Activated naive CD8-positive, alpha-beta T cell (primary cell): ENCODE data around the gene F11R.
"Not testable (repeated sequence)": the region's sequence is repeated elsewhere in the genome, so short reads cannot be mapped to it uniquely, and the experiment has no call there.

Source experiments
- H3K27ac Mint-ChIP-seq: one replicate; pipeline ENCODE4 v1.8.0; 2021; ENCODE audit warnings: mixed read lengths
- H3K27me3 Mint-ChIP-seq: one replicate; pipeline ENCODE4 v1.8.0; 2021; ENCODE audit warnings: mixed read lengths
- H3K36me3 Mint-ChIP-seq: one replicate; pipeline ENCODE4 v1.8.0; 2021; ENCODE audit warnings: mixed read lengths
- H3K4me1 Mint-ChIP-seq: one replicate; pipeline ENCODE4 v1.8.0; 2021; ENCODE audit warnings: low read depth, mixed read lengths
- H3K4me3 Mint-ChIP-seq: one replicate; pipeline ENCODE4 v1.8.0; 2021; ENCODE audit warnings: mild to moderate bottlenecking, mixed read lengths
- H3K9me3 Mint-ChIP-seq: one replicate; pipeline ENCODE4 v1.8.0; 2021; ENCODE audit warnings: low read depth, mixed read lengths

F11R gene

DNA sequence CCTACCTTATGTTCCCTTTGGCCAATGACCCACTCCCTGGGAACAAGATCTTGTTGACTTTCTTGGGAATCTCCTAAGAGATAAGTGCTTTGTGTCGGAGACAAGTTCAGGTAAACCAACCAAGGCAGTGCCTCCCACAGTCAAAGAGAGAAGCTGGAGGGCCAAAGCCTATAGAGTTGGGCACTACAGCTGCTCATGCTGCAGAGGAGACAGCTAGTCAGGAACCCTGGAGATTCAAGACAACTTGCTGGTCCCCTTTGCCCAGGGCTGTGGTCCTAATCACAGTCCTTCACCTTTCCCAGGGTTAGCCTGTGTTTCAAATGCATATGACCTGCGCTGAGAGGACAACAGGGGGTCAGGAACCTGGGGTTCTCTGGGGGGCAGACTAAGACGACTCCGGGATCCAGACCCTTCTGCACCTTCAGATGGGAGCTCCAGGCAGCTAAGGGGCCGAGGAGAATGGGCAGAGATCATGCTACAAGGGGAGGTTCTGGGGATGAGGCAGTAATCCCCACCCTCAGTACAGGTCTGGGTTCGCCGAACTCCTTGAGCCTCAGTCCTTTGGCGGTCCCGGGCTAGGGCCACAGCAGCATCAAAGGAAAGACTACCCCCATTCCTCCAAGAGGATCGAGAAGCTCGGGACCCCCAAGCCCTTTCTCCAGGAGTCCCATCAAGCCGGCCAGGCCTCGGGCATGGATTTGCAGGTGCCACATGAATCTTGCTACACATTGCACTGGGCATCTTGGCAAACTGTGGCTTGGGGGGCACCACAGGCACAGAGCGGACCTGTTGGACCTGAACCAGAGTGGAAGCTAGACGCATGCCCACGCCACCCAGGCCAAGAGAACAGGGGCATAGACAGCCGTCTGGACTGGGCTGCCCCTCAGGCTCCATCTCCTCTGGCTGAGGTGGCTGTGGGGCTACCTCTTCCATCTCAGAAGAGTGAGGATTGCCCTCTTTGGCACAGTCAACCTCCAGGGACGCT, 26.8 kb upstream of the F11R start:
- no peaks in the 10 kb centered on the region for H3K9me3 Mint-ChIP-seq
- peaks cover 4% of the 10 kb centered on the region for H3K36me3 Mint-ChIP-seq
- H3K27me3 Mint-ChIP-seq = no peaks in the 10 kb centered on the region
- peaks cover 34% of the 10 kb centered on the region for H3K4me1 Mint-ChIP-seq
- H3K27ac Mint-ChIP-seq = peak overlapping the region; percentile 98
- H3K4me3 Mint-ChIP-seq = no peak overlapping the region

- Mint-ChIP-seq H3K27me3 (no peaks in the 10 kb centered on the region), H3K36me3 (peaks cover 7% of the 10 kb centered on the region), H3K27ac (peak overlapping the region; percentile 98), H3K9me3 (no peaks in the 10 kb centered on the region), H3K4me3 (peak overlapping the region; percentile 93), H3K4me1 (peaks cover 38% of the 10 kb centered on the region)
Measured at GRCh38 chr1:161046605-161047228, 25.8 kb upstream of the F11R start.

DNA sequence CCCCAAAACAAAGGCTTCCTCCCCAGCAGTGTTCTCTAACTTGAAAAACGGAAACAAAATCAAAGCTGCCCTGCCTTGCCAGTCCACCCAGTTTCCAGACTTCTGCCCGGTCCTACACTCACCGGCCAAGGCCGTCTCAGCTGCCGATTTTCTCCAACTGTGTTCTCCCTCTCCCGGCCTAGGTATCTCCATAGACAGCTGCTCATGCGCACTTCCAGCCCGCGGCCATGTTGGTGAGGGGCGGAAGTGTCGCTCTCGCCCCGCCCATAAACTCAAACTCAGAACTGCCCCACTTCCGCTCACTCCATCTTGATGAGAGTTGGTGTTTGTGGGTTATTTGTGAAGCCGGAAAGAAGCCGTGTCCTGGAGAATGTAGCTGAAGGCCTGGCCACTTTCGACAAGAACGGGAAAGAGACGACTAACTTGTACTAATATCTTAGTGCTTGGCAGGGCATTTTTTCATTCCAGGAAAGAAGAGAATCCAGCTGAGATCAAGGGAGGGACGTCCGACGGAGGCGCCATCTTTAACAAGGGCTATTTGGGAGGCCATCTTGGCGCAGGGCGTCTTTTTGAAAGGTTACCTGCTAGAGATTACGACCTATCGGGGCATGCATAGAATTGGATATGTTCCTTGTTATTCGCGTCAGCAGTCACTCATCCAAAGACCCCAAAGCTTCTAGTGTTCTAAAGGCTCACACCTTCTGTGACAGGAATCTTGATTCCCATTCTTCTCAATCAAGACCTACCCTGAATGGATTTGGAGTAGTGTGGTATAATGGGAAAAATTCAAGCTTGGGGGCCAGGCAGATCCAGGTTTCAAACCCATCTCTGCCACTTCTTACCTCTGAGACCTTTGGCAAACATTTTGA, 25.0 kb upstream of the F11R start, which contains the start of gene USF1:
USF1 (minus strand) TSS at position 242 of the 869 bp plus-strand sequence. CDS start 2,702 bp downstream, outside the sequence.
- H3K9me3 Mint-ChIP-seq = no peaks in the 10 kb centered on the region
- peak within 1 kb of the TSS; percentile 98 for H3K27ac Mint-ChIP-seq
- peak within 1 kb of the TSS; percentile 93 for H3K4me3 Mint-ChIP-seq
- peaks cover 7% of the 10 kb centered on the region for H3K36me3 Mint-ChIP-seq
- H3K27me3 Mint-ChIP-seq = no peaks in the 10 kb centered on the region
- peaks cover 43% of the 10 kb centered on the region for H3K4me1 Mint-ChIP-seq

- Mint-ChIP-seq H3K4me1 (peaks cover 46% of the 10 kb centered on the region), H3K4me3 (peak overlapping the region; percentile 93), H3K9me3 (no peaks in the 10 kb centered on the region), H3K27ac (peak overlapping the region; percentile 98), H3K36me3 (peaks cover 7% of the 10 kb centered on the region), H3K27me3 (no peaks in the 10 kb centered on the region)
Measured at GRCh38 chr1:161044908-161045735, 24.2 kb upstream of the F11R start.

DNA sequence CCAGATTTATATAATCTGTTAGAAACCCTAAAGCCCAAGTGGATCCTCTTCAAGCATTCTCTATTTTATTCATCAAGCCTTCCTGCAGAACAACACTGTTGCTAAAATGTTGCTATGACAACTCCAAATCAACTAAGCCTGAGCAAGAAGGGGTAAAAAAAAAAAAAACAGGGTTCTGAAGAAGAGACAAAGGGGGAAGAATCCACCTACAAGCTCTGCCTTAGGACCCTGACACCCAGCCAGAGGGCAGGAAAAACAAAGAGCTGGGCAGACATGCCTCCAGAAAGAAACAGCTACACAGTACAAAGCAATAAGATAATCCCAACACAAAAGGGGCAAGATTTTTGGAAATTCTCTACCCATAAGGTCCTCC, 23.6 kb upstream of the F11R start:
- Mint-ChIP-seq H3K27ac (peak overlapping the region; percentile 98), H3K36me3 (peaks cover 9% of the 10 kb centered on the region), H3K9me3 (no peaks in the 10 kb centered on the region), H3K4me3 (peak overlapping the region; percentile 93), H3K4me1 (peaks cover 51% of the 10 kb centered on the region), H3K27me3 (no peaks in the 10 kb centered on the region)

GRCh38 chr1:161039546-161039945, 18.6 kb upstream of the F11R start:
- Mint-ChIP-seq H3K36me3 (peaks cover 9% of the 10 kb centered on the region), H3K4me1 (peaks cover 53% of the 10 kb centered on the region), H3K4me3 (peak overlapping the region; percentile 72), H3K9me3 (no peaks in the 10 kb centered on the region), H3K27me3 (no peaks in the 10 kb centered on the region), H3K27ac (peak overlapping the region; percentile 89)

DNA sequence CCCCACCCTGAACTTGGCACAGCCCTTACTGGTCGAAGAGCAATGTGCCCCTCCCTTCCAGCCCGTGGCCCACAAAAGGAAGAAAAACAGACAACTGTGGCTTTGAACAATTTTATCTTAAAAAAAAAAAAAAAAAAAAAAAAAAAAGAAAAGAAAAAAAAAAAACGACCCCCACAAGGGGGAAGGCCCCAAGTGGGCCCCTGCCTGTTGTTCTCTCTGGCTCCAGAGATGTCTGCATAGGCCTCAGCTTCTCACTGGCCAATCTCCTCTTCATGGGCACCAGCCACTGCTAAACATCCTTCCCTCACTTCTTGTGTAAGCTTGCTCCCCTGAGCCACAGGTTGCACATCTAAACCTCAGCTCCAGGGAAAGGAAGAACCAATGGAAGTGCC, 18.2 kb upstream of the F11R start:
- H3K27me3 Mint-ChIP-seq = no peaks in the 10 kb centered on the region
- H3K4me3 Mint-ChIP-seq = peak overlapping the region; percentile 91
- peak overlapping the region; percentile 93 for H3K27ac Mint-ChIP-seq
- H3K9me3 Mint-ChIP-seq = no peaks in the 10 kb centered on the region
- H3K36me3 Mint-ChIP-seq = peaks cover 9% of the 10 kb centered on the region
- H3K4me1 Mint-ChIP-seq = peaks cover 49% of the 10 kb centered on the region

- Mint-ChIP-seq H3K27ac (peak within 1 kb of the TSS; percentile 93), H3K4me1 (peaks cover 51% of the 10 kb centered on the region), H3K27me3 (no peaks in the 10 kb centered on the region), H3K4me3 (peak within 1 kb of the TSS; percentile 91), H3K36me3 (peaks cover 9% of the 10 kb centered on the region), H3K9me3 (no peaks in the 10 kb centered on the region)
Measured at GRCh38 chr1:161038523-161039153, 17.7 kb upstream of the F11R start, which contains the start of gene TSTD1. TSTD1 (minus strand) TSS chr1:161038964; CDS start chr1:161038889, 75 bp downstream.

DNA sequence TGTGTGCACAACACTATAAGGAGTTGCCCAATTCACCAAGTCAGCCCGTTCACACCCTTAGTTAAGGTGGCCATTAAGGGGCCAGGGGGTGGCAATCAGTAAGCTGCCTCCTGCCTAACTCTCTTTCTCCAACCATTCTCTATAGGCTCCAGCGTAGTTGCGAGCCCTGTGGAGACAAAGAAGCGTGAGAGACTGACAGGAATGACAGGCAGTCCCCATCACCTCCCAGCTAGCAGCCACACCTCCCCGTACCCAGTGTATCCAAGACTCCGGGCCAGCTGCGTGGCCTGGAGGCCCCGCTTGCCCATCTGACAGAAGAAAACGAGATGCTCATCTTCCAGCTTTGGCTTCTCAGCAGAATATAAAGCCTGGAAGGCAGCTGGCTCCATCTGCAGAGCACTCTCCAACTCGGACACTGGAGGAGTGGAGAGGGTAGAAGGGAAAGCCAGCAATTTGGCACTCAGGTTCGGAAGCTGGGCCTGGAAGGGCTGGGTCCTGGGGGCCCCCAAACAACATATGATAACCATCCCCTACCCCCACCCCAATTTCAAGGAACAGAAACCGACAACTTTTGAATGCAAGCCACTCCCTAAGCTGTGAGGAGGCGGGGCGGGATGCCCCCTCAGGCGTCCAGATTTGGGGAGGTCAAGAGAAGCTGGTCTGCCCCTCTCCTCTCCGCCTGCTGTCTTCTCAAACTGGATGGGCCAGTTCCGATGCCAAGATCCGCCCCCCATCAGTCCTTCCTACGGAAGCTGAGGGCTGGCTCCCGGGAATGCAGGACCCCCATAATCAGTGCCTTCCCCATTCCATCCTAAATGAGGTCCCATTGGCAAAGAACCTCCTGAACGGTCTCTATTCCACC, 16.9 kb upstream of the F11R start:
- H3K9me3 Mint-ChIP-seq = no peaks in the 10 kb centered on the region
- H3K27ac Mint-ChIP-seq = peak overlapping the region; percentile 73
- peaks cover 49% of the 10 kb centered on the region for H3K4me1 Mint-ChIP-seq
- no peaks in the 10 kb centered on the region for H3K27me3 Mint-ChIP-seq
- H3K36me3 Mint-ChIP-seq = peaks cover 10% of the 10 kb centered on the region
- peak overlapping the region; percentile 91 for H3K4me3 Mint-ChIP-seq

- peak overlapping the region; percentile 41 for H3K27ac Mint-ChIP-seq
- peak overlapping the region; percentile 32 for H3K4me3 Mint-ChIP-seq
Measured at GRCh38 chr1:161033751-161034150, 12.8 kb upstream of the F11R start.

DNA sequence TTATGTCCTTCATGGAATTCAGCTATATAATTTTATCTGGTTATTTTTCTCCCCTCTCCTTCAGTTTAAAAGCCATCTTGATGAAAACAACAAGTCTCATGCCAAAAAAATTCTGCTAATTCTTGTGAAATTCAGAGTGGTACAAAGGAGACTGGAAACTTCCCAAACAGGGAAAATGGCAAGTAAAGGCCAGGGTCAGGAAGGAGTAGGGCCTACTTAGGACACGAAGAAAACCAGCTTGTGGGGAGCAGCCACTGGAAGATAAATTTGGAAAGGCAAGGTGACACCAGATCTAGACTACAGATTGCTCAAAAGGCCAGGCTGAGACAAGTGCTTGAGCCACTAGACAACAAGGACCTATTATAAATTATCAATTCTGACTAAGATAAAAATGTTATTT, 11.5 kb upstream of the F11R start:
- H3K27me3 Mint-ChIP-seq = no peaks in the 10 kb centered on the region
- peak overlapping the region; percentile 89 for H3K27ac Mint-ChIP-seq
- H3K9me3 Mint-ChIP-seq = no peaks in the 10 kb centered on the region
- H3K36me3 Mint-ChIP-seq = peaks cover 7% of the 10 kb centered on the region
- H3K4me1 Mint-ChIP-seq = peaks cover 26% of the 10 kb centered on the region
- peak overlapping the region; percentile 53 for H3K4me3 Mint-ChIP-seq

More at GRCh38 chr1:161033751-161034150, 12.8 kb upstream of the F11R start:
- H3K36me3 Mint-ChIP-seq = peaks cover 7% of the 10 kb centered on the region
- H3K9me3 Mint-ChIP-seq = no peaks in the 10 kb centered on the region
- H3K27me3 Mint-ChIP-seq = no peaks in the 10 kb centered on the region
- H3K4me1 Mint-ChIP-seq = peaks cover 33% of the 10 kb centered on the region

GRCh38 chr1:161031874-161032273, 10.9 kb upstream of the F11R start:
- H3K36me3 Mint-ChIP-seq = peaks cover 11% of the 10 kb centered on the region
- peak overlapping the region; percentile 84 for H3K27ac Mint-ChIP-seq
- no peaks in the 10 kb centered on the region for H3K27me3 Mint-ChIP-seq
- H3K9me3 Mint-ChIP-seq = no peaks in the 10 kb centered on the region
- peaks cover 28% of the 10 kb centered on the region for H3K4me1 Mint-ChIP-seq
- H3K4me3 Mint-ChIP-seq = no peak overlapping the region

DNA sequence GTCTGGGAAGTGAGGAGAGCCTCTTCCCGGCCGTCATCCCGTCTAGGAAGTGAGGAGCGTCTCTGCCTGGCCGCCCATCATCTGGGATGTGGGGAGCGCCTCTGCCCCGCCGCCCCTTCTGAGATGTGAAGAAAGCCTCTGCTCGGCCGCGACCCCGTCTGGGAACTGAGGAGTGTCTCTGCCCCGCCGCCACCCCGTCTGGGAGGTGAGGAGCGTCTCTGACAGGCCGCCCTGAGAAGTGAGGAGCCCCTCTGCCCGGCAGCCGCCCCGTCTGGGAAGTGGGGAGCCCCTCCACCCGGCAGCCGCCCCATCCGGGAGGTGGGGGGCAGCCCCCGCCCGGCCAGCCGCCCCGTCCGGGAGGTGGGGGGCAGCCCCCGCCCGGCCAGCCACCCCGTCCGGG, 8.5 kb upstream of the F11R start:
- peaks cover 13% of the 10 kb centered on the region for H3K36me3 Mint-ChIP-seq
- H3K9me3 Mint-ChIP-seq, H3K27ac Mint-ChIP-seq, H3K4me3 Mint-ChIP-seq, H3K27me3 Mint-ChIP-seq: not testable (repeated sequence)
- peaks cover 28% of the 10 kb centered on the region for H3K4me1 Mint-ChIP-seq
